H1 (cell line): ENCODE measurements around the gene FOXP4. TPM values are rescaled to one million over a fixed set of nuclear protein-coding genes. Genes with fewer than 3 reads are reported as not detected.
A peak's percentile ranks its signal among the peaks of the same experiment; 100 is the strongest.

Experiments
- CTCF ChIA-PET: fragments of 300-600 bp; sonication (Branson Sonifier 250); formaldehyde crosslinking; loops from one replicate; lab custom pipeline; 2021; ENCODE audit not compliant: partially characterized antibody; lab: Charles Lee
- POLR2A ChIA-PET: fragments of 300-600 bp; sonication (Branson Sonifier 250); formaldehyde crosslinking; loops from one replicate; lab custom pipeline; 2021; ENCODE audit warnings: inconsistent platforms; ENCODE audit not compliant: partially characterized antibody; lab: Charles Lee
- DNase-seq, 2 experiments: peaks; one replicate each; pipeline versions ENCODE4 v3.0.0 to v3.0.0-alpha.2; 2010 to 2022; ENCODE audit warnings: low spot score in 2 of 2, low read depth in 1 of 2, mixed read lengths in 1 of 2
- FAIRE-seq: peaks from 2 replicates; lab custom pipeline; 2011; peaks lifted over from hg19 to GRCh38; lab: Jason Lieb, UNC
- H2AFZ ChIP-seq: 2 replicates; pipeline ENCODE4 v1.8.1; 2012; ENCODE audit warnings: low read length, inconsistent platforms
- H2AK5ac ChIP-seq: 2 replicates; pipeline ENCODE4 v1.6.1; 2013; ENCODE audit warnings: low read depth, low read length
- H2BK120ac ChIP-seq: replicated peaks from 2 replicates; pipeline ENCODE3; 2013; ENCODE audit warnings: low read depth, low read length, inconsistent platforms
- H2BK12ac ChIP-seq: 2 replicates; pipeline ENCODE4 v1.6.1; 2013; ENCODE audit warnings: low read depth, low read length
- H2BK15ac ChIP-seq: 2 replicates; pipeline ENCODE4 v1.6.1; 2013; ENCODE audit warnings: low read length
- H2BK20ac ChIP-seq: 2 replicates; pipeline ENCODE4 v1.6.1; 2013; ENCODE audit warnings: low read length
- H2BK5ac ChIP-seq: 2 replicates; pipeline ENCODE4 v1.6.1; 2013; ENCODE audit warnings: low read depth, low read length
- H3K14ac ChIP-seq: 2 replicates; pipeline ENCODE4 v1.6.1; 2013; ENCODE audit warnings: inconsistent platforms; ENCODE audit not compliant: insufficient read length
- H3K18ac ChIP-seq: 2 replicates; pipeline ENCODE4 v1.6.1; 2013; ENCODE audit warnings: low read length; ENCODE audit errors: extremely low read depth
- H3K23ac ChIP-seq: 2 replicates; pipeline ENCODE4 v1.6.1; 2013; ENCODE audit warnings: inconsistent platforms; ENCODE audit not compliant: insufficient read length
- H3K23me2 ChIP-seq: 2 replicates; pipeline ENCODE4 v1.6.1; 2013; ENCODE audit warnings: low read depth, low read length
- H3K27ac ChIP-seq: 2 replicates; pipeline ENCODE4 v1.6.1; 2011; ENCODE audit warnings: low read depth, low read length, inconsistent platforms
- H3K27me3 ChIP-seq, 4 experiments: replicated peaks in 1 of 4; 1 replicate in 1 of 4; 2 replicates in 3 of 4; pipeline versions ENCODE4 v1.6.1 to v1.8.1; 2011 to 2013; ENCODE audit warnings: low read length in 3 of 4, mild to moderate bottlenecking in 3 of 4, inconsistent platforms in 2 of 4, mixed read lengths in 2 of 4, moderate library complexity in 1 of 4; ENCODE audit not compliant: control insufficient read depth in 3 of 4, insufficient read depth in 3 of 4; ENCODE audit errors: extremely low read depth in 1 of 4
- H3K36me3 ChIP-seq, 4 experiments: 2 replicates each; pipeline versions ENCODE4 v1.6.1 to v1.8.1; 2011 to 2013; ENCODE audit warnings: mild to moderate bottlenecking in 4 of 4, low read length in 3 of 4, moderate library complexity in 2 of 4, control low read depth in 1 of 4, inconsistent platforms in 1 of 4; ENCODE audit not compliant: insufficient read depth in 4 of 4, control insufficient read depth in 2 of 4
- H3K4ac ChIP-seq: replicated peaks from 2 replicates; pipeline ENCODE3; 2013; ENCODE audit warnings: low read length, low read depth, mixed read lengths, inconsistent platforms; ENCODE audit not compliant: insufficient read length
- H3K4me1 ChIP-seq, 4 experiments: replicated peaks in 1 of 4; 1 replicate in 1 of 4; 2 replicates in 3 of 4; pipeline versions ENCODE4 v1.6.1 to v1.8.1; 2011 to 2013; ENCODE audit warnings: low read length in 3 of 4, inconsistent platforms in 2 of 4, mixed read lengths in 1 of 4; ENCODE audit not compliant: insufficient read depth in 4 of 4, control insufficient read depth in 3 of 4
- H3K4me2 ChIP-seq, 2 experiments: 2 replicates each; pipeline versions ENCODE4 v1.6.1 to v1.8.1; 2011 to 2013; ENCODE audit warnings: low read depth in 2 of 2, low read length in 2 of 2, control low read depth in 1 of 2, inconsistent platforms in 1 of 2, mild to moderate bottlenecking in 1 of 2; ENCODE audit not compliant: insufficient read depth in 1 of 2
- H3K4me3 ChIP-seq, 4 experiments: fragments of 200-600, 300-600 bp in 1 of 4; sonication (generic), shearing (Covaris generic), sonication (Bioruptor Twin) in 1 of 4; 2 replicates each; pipeline versions ENCODE4 v1.5.1 to v1.8.1; 2011 to 2016; ENCODE audit warnings: low read length in 4 of 4, low read depth in 3 of 4, control low read depth in 2 of 4, inconsistent platforms in 2 of 4, mild to moderate bottlenecking in 2 of 4, mixed read lengths in 1 of 4, moderate library complexity in 1 of 4; ENCODE audit not compliant: insufficient read depth in 2 of 4; ENCODE audit errors: extremely low read depth in 1 of 4
- H3K56ac ChIP-seq: replicated peaks from 2 replicates; pipeline ENCODE3; 2013; ENCODE audit warnings: low read depth, mild to moderate bottlenecking, mixed read lengths, low read length, inconsistent platforms; ENCODE audit not compliant: insufficient read length
- H3K79me1 ChIP-seq: 2 replicates; pipeline ENCODE4 v1.6.1; 2013; ENCODE audit warnings: low read depth, low read length, control low read depth
- H3K79me2 ChIP-seq, 2 experiments: 2 replicates each; pipeline versions ENCODE4 v1.6.1 to v1.8.1; 2012 to 2013; ENCODE audit warnings: low read length in 2 of 2, mild to moderate bottlenecking in 2 of 2, inconsistent platforms in 1 of 2; ENCODE audit not compliant: insufficient read depth in 2 of 2, control insufficient read depth in 1 of 2
- H3K9ac ChIP-seq, 4 experiments: replicated peaks in 1 of 4; 1 replicate in 1 of 4; 2 replicates in 3 of 4; pipeline versions ENCODE4 v1.6.1 to v1.8.1; 2011 to 2013; ENCODE audit warnings: low read depth in 3 of 4, low read length in 3 of 4, control low read depth in 2 of 4, mild to moderate bottlenecking in 2 of 4, moderate library complexity in 2 of 4, inconsistent platforms in 1 of 4; ENCODE audit errors: extremely low read depth in 1 of 4
- H3K9me3 ChIP-seq, 2 experiments: 2 replicates each; pipeline versions ENCODE4 v1.6.1 to v1.8.1; 2012 to 2013; ENCODE audit warnings: mild to moderate bottlenecking in 2 of 2, moderate library complexity in 2 of 2, control low read depth in 1 of 2, inconsistent platforms in 1 of 2, low read depth in 1 of 2, low read length in 1 of 2, mixed read lengths in 1 of 2; ENCODE audit not compliant: insufficient read depth in 2 of 2
- H4K20me1 ChIP-seq, 2 experiments: replicated peaks in 1 of 2; 2 replicates each; pipeline versions ENCODE3 to v1.8.1; 2011 to 2013; ENCODE audit warnings: inconsistent platforms in 2 of 2, low read length in 2 of 2, mild to moderate bottlenecking in 1 of 2; ENCODE audit not compliant: insufficient read depth in 2 of 2, control insufficient read depth in 1 of 2
- H4K5ac ChIP-seq: 2 replicates; pipeline ENCODE4 v1.6.1; 2013; ENCODE audit warnings: low read length, low read depth, mixed read lengths, inconsistent platforms; ENCODE audit not compliant: insufficient read length
- H4K8ac ChIP-seq: 2 replicates; pipeline ENCODE4 v1.8.0; 2013; ENCODE audit warnings: mild to moderate bottlenecking, moderate library complexity, low read length, inconsistent platforms; ENCODE audit not compliant: insufficient read depth; ENCODE audit errors: extremely low read depth
- H4K91ac ChIP-seq: replicated peaks from 2 replicates; pipeline ENCODE3; 2013; ENCODE audit warnings: low read length, mixed read lengths, inconsistent platforms; ENCODE audit not compliant: insufficient read length
- CTBP2 ChIP-seq: IDR thresholded peaks from 2 replicates; pipeline ENCODE4 v1.7.0; 2011; ENCODE audit warnings: borderline replicate concordance, mild to moderate bottlenecking, moderate library complexity, mixed read lengths, low read length; ENCODE audit not compliant: insufficient read depth, insufficient read length
- FOSL1 ChIP-seq: IDR thresholded peaks from 2 replicates; pipeline ENCODE4 v1.6.1; 2011; ENCODE audit warnings: mild to moderate bottlenecking, low read depth, low read length, moderate library complexity; ENCODE audit not compliant: insufficient read depth
- HDAC2 ChIP-seq, 2 experiments: fragments of 300-600 bp in 1 of 2; sonication (generic) in 1 of 2; IDR thresholded peaks; 2 replicates each; pipeline ENCODE4 v1.6.1; 2011 to 2012; ENCODE audit warnings: low read depth in 2 of 2, low read length in 2 of 2, mild to moderate bottlenecking in 2 of 2, moderate library complexity in 2 of 2, borderline replicate concordance in 1 of 2, inconsistent platforms in 1 of 2
- NANOG ChIP-seq: IDR thresholded peaks from 2 replicates; pipeline ENCODE4 v1.6.1; 2011; ENCODE audit warnings: low read length, low read depth, mild to moderate bottlenecking, inconsistent platforms; ENCODE audit not compliant: insufficient read depth, poor library complexity, severe bottlenecking
- NRF1 ChIP-seq: IDR thresholded peaks from 2 replicates; pipeline ENCODE4 v1.6.1; 2011; ENCODE audit warnings: mild to moderate bottlenecking, low read depth, low read length, improper control_type of control experiment
- POLR2AphosphoS5 ChIP-seq: IDR thresholded peaks from 2 replicates; pipeline ENCODE4 v1.6.1; 2011; ENCODE audit warnings: low read depth, low read length
- RBBP5 ChIP-seq: IDR thresholded peaks from 2 replicates; pipeline ENCODE4 v1.7.1; 2012; ENCODE audit warnings: low read depth, mild to moderate bottlenecking, inconsistent platforms, low read length, moderate library complexity, borderline replicate concordance
- RNF2 ChIP-seq: fragments of 200-900, 300-1000 bp; sonication (generic); IDR thresholded peaks from 2 replicates; pipeline ENCODE4 v1.7.1; 2016; ENCODE audit warnings: borderline replicate concordance, low read depth, mild to moderate bottlenecking, antibody characterized with exemption, low read length; ENCODE audit not compliant: poor library complexity, severe bottlenecking; ENCODE audit errors: missing control alignments
- WGBS, 2 experiments: shearing (Covaris generic) in 1 of 2; methylation state at CpG; one replicate each; pipeline versions ENCODE4 v1.1.6 to v1.1.7; 2013 to 2015; ENCODE audit warnings: low lambda C conversion rate in 2 of 2, mixed read lengths in 2 of 2, inconsistent platforms in 1 of 2, low coverage in 1 of 2, missing lambda C conversion rate in 1 of 2; ENCODE audit not compliant: insufficient replicate concordance in 2 of 2, insufficient coverage in 1 of 2, insufficient read length in 1 of 2; ENCODE audit errors: extremely low coverage in 1 of 2, missing lambda C conversion rate in 1 of 2; 5-methylcytosine and 5-hydroxymethylcytosine counted together
- polyA plus RNA-seq, 7 experiments: library from polyadenylated mRNA; depleted of rRNA in 3 of 7; stranded (reverse) in 5 of 7; unstranded in 2 of 7; fragments of >200 nt in 5 of 7; fragments of 200-250 nt in 2 of 7; gene quantifications; 1 replicate in 5 of 7; 2 replicates in 1 of 7; 4 replicates in 1 of 7; pipeline versions ENCODE4 v1.2.1 to v1.2.3, GENCODE V29; 2011 to 2013; ENCODE audit warnings: missing spikeins in 2 of 7, mixed read lengths in 2 of 7
- total RNA-seq: library from RNA; stranded (reverse); fragmentation: NEBNext Ultra II Directional; extraction: Animal tissue kit (Norgen Biotek cat#: 25700); gene quantifications from 2 replicates; pipeline ENCODE4 v1.2.1, GENCODE V29; 2021
- TF ChIP-seq, protein P1 (sequence below): IDR thresholded peaks from 2 replicates; pipeline ENCODE4 v1.6.1; 2011; ENCODE audit warnings: low read depth, mild to moderate bottlenecking, low read length; ENCODE audit not compliant: insufficient read depth

Gene FOXP4
- total and polyA plus RNA-seq, 2 of the 8 experiments (the other 6 are each of a cell fraction or from before 2014, with no cell fraction given), result 4.8 to 13.3 TPM

GRCh38 chr6:41643899-41644269 is 97.7 kb downstream of the FOXP4 start:
- no peak overlapping the region for H2BK120ac ChIP-seq
- no peak overlapping the region for H3K4ac ChIP-seq
- H3K27me3 ChIP-seq, result peaks cover 0 to 31% (median 16%) of the 10 kb centered on the region in 4 experiments; a peak in 5 of 7 replicates
- 89% methylated on average over 4 of the region's 4 CpGs; no CpG with 5 or more reads in 1 of the 2 experiments for WGBS, 2 experiments
- H3K56ac ChIP-seq, result no peak overlapping the region
- H3K4me1 ChIP-seq, result peaks cover 8 to 54% (median 39%) of the 10 kb centered on the region in 4 experiments
- H4K20me1 ChIP-seq, result peaks cover 5 to 14% of the 10 kb centered on the region in 2 experiments
- H3K18ac ChIP-seq, result no peak overlapping the region; the same call in 1 of the 2 replicates
- ChIA-PET CTCF (interaction anchor here (1.0 to 6.5 kb wide), 10 partner anchors 9 to 219 kb away, joined by 3 to 32 read pairs (median 4); no protein-coding TSS in a partner anchor), POLR2A (interaction anchor here (1.2 to 1.3 kb wide), 3 partner anchors 13 to 40 kb away, joined by 3 to 6 read pairs (median 4); no protein-coding TSS in a partner anchor)
- H4K5ac ChIP-seq, result no peak overlapping the region
- FAIRE-seq, result no peak
- H4K91ac ChIP-seq, result no peak overlapping the region
- H4K8ac ChIP-seq, result no peak overlapping the region
- H3K27ac ChIP-seq, result no peak overlapping the region
- H3K36me3 ChIP-seq, result peaks cover 0 to 8% (median 0%) of the 10 kb centered on the region in 4 experiments; a peak in 4 of 8 replicates
- H3K9me3 ChIP-seq, result no peaks in the 10 kb centered on the region
- no peak overlapping the region for H2BK20ac ChIP-seq
- no peak overlapping the region for H2AK5ac ChIP-seq
- H3K79me1 ChIP-seq, result peaks cover 2% of the 10 kb centered on the region; the same call in 1 of the 2 replicates
- DNase-seq, result no peak
- H3K4me3 ChIP-seq, result no peak overlapping the region
- H3K4me2 ChIP-seq, result peak overlapping the region; percentile 15 to 60; a peak in 2 of 4 replicates
- H3K9ac ChIP-seq, result no peak overlapping the region
- no peak overlapping the region for H2AFZ ChIP-seq
- no peak overlapping the region for H3K23ac ChIP-seq
- no peak overlapping the region for H2BK15ac ChIP-seq
- no peak overlapping the region for H2BK12ac ChIP-seq
- peaks cover 0 to 5% of the 10 kb centered on the region in 2 experiments; a peak in 1 of 4 replicates for H3K79me2 ChIP-seq
- no peak overlapping the region for H3K14ac ChIP-seq
- TF ChIP-seq HDAC2 (IDR thresholded peaks at IDR 0.05; ENCODE audit: borderline replicate concordance in 1 of 2, low read depth in 2 of 2, low read length in 2 of 2) (no peak), POLR2AphosphoS5 (no peak), RNF2 (no peak), NRF1 (no peak), CTBP2 (no peak), NANOG (no peak), RBBP5 (no peak), FOSL1 (no peak)
- TF ChIP-seq, protein P1, sequence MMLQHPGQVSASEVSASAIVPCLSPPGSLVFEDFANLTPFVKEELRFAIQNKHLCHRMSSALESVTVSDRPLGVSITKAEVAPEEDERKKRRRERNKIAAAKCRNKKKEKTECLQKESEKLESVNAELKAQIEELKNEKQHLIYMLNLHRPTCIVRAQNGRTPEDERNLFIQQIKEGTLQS, result no peak
- peaks cover 6% of the 10 kb centered on the region for H3K23me2 ChIP-seq
- H2BK5ac ChIP-seq, result no peak overlapping the region
